Colonic mucosa (tissue), 4 donors: Measurements from ENCODE around the gene BANK1. TPM values are rescaled to one million over a fixed set of nuclear protein-coding genes. Genes with fewer than 3 reads are reported as not detected.

Experiments
- DNase-seq: peaks from one replicate; pipeline ENCODE4 v3.0.0-alpha.2; 2020
- H3K27ac ChIP-seq: fragments of 200-600 bp; one replicate; pipeline ENCODE4 v1.8.0; 2021
- H3K27me3 ChIP-seq: fragments of 200-600 bp; one replicate; pipeline ENCODE4 v1.8.0; 2021
- H3K36me3 ChIP-seq: fragments of 200-600 bp; one replicate; pipeline ENCODE4 v1.8.0; 2021
- H3K4me1 ChIP-seq: fragments of 200-600 bp; one replicate; pipeline ENCODE4 v1.8.0; 2021; ENCODE audit warnings: mild to moderate bottlenecking
- H3K4me3 ChIP-seq: fragments of 200-600 bp; one replicate; pipeline ENCODE4 v1.8.0; 2021
- H3K9ac ChIP-seq, 2 donors: one replicate each; pipeline ENCODE4 v1.7.0; 2013; ENCODE audit warnings: control low read depth in 2 of 2, low read depth in 2 of 2, low read length in 2 of 2
- H3K9me3 ChIP-seq: fragments of 200-600 bp; one replicate; pipeline ENCODE4 v1.8.0; 2021
- CTCF ChIP-seq: fragments of 200-600 bp; IDR thresholded peaks from one replicate; pipeline ENCODE4 v1.8.0; 2022; ENCODE audit warnings: antibody characterized with exemption, mild to moderate bottlenecking
- intact Hi-C: fragments of 100-400 bp; cut with DNase I; formaldehyde crosslinking; loops from one replicate; pipeline ENCODE4 v1.14.1; 2022
- total RNA-seq, 2 donors: library from RNA; stranded (reverse); fragmentation: NEBNext Ultra II Directional in 1 of 2; extraction: Animal tissue kit (Norgen Biotek cat#: 25700) in 1 of 2; gene quantifications; one replicate each; pipeline ENCODE4 v1.2.1, GENCODE V29; 2021
- donor health status: healthy.
- donor health status: DM: no; HTN: no; CAD: no.
- donor health status: DM: no; HTN: no; CAD: no.

BANK1 gene
- total RNA-seq, 2 donors from 2014 or later = 0.82 to 1.2 TPM

GRCh38 chr4:102037566-102037965 is 247.0 kb downstream of the BANK1 start:
- intact Hi-C loops = no loop called here
- Histone ChIP-seq H3K27me3 (no peaks in the 10 kb centered on the region), H3K4me3 (no peak overlapping the region), H3K36me3 (no peaks in the 10 kb centered on the region), H3K9ac (no peak overlapping the region), H3K4me1 (no peaks in the 10 kb centered on the region), H3K9me3 (no peaks in the 10 kb centered on the region), H3K27ac (no peak overlapping the region)
- no peak for DNase-seq
- no peak for TF ChIP-seq CTCF

GRCh38 chr4:102042871-102043802 is 252.6 kb downstream of the BANK1 start:
- intact Hi-C loops = no loop called here
- H3K27ac ChIP-seq = no peak overlapping the region
- no peaks in the 10 kb centered on the region for H3K36me3 ChIP-seq
- no peaks in the 10 kb centered on the region for H3K4me1 ChIP-seq
- TF ChIP-seq CTCF = no peak
- H3K9me3 ChIP-seq = no peaks in the 10 kb centered on the region
- DNase-seq = no peak
- no peak overlapping the region for H3K4me3 ChIP-seq
- no peak overlapping the region for H3K9ac ChIP-seq
- no peaks in the 10 kb centered on the region for H3K27me3 ChIP-seq

GRCh38 chr4:102047616-102048015 is 257.1 kb downstream of the BANK1 start:
- Histone ChIP-seq H3K27ac (no peak overlapping the region), H3K27me3 (no peaks in the 10 kb centered on the region), H3K9ac (no peak overlapping the region), H3K36me3 (no peaks in the 10 kb centered on the region), H3K4me3 (no peak overlapping the region), H3K4me1 (no peaks in the 10 kb centered on the region), H3K9me3 (no peaks in the 10 kb centered on the region)
- TF ChIP-seq CTCF = no peak
- no peak for DNase-seq
- intact Hi-C loops = no loop called here

GRCh38 chr4:102055805-102056204 is 265.3 kb downstream of the BANK1 start:
- H3K36me3 ChIP-seq = no peaks in the 10 kb centered on the region
- H3K9ac ChIP-seq = no peak overlapping the region
- DNase-seq = no peak
- H3K4me3 ChIP-seq = no peak overlapping the region
- H3K27me3 ChIP-seq = no peaks in the 10 kb centered on the region
- H3K4me1 ChIP-seq = no peaks in the 10 kb centered on the region
- H3K27ac ChIP-seq = no peak overlapping the region
- intact Hi-C loops = no loop called here
- no peaks in the 10 kb centered on the region for H3K9me3 ChIP-seq
- TF ChIP-seq CTCF = no peak

- Histone ChIP-seq H3K4me1 (no peaks in the 10 kb centered on the region), H3K27me3 (no peaks in the 10 kb centered on the region), H3K36me3 (no peaks in the 10 kb centered on the region), H3K4me3 (no peak overlapping the region), H3K9ac (no peak overlapping the region), H3K9me3 (no peaks in the 10 kb centered on the region), H3K27ac (no peak overlapping the region)
- no peak for DNase-seq
- no peak for TF ChIP-seq CTCF
- intact Hi-C loops = no loop called here
Measured at GRCh38 chr4:102057122-102057521, 266.6 kb downstream of the BANK1 start.
